Transverse colon (tissue), 1 donor: ENCODE data around the gene FAM83G.

ENCODE experiments used
- EP300 ChIP-seq: sonication (generic); formaldehyde crosslinking; IDR thresholded peaks from one replicate; pipeline ENCODE4 v1.6.1; 2017; ENCODE audit warnings: antibody characterized with exemption, low read depth
- POLR2A ChIP-seq: fragments of 450-650 bp; IDR thresholded peaks from one replicate; pipeline ENCODE4 v1.6.1; 2016; ENCODE audit warnings: antibody characterized with exemption, mild to moderate bottlenecking, moderate library complexity

DNA sequence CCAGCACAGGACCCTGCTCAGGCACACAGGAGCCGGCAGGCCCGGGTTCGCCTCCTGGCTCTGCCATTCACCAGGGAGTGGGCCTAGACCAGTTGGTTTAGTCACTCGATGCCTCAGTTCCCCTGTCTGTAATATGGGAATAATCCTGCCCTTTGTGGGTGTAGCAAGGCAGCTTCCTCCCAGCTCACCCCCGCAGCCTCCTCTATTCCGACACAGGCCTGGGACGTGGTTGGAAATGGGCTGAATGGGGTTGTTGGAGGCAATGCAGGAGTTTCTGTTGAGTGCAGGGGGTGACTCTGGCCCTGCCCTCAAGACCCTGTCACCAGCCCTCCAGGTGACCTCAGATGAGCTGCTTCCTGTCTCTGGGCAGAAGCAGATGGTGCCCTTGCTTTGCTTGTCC, 32.8 kb downstream of the FAM83G start:
- TF ChIP-seq POLR2A (no peak), EP300 (no peak)
